DOHH2 (cell line): ENCODE measurements around the gene MYL9.

Experiments
- EZH2phosphoT487 ChIP-seq: fragments of 200-600 bp; sonication (generic); IDR thresholded peaks from 2 replicates; pipeline ENCODE4 v1.6.1; 2017; ENCODE audit warnings: borderline replicate concordance, mild to moderate bottlenecking, antibody characterized with exemption, low read length, moderate library complexity, mixed read lengths
- TF ChIP-seq, protein P1 (sequence below): fragments of 200-600 bp; sonication (generic); IDR thresholded peaks from one replicate; pipeline ENCODE4 v1.5.1; 2014; ENCODE audit warnings: antibody characterized with exemption, mild to moderate bottlenecking, low read depth, low read length; ENCODE audit not compliant: poor library complexity, severe bottlenecking

DNA sequence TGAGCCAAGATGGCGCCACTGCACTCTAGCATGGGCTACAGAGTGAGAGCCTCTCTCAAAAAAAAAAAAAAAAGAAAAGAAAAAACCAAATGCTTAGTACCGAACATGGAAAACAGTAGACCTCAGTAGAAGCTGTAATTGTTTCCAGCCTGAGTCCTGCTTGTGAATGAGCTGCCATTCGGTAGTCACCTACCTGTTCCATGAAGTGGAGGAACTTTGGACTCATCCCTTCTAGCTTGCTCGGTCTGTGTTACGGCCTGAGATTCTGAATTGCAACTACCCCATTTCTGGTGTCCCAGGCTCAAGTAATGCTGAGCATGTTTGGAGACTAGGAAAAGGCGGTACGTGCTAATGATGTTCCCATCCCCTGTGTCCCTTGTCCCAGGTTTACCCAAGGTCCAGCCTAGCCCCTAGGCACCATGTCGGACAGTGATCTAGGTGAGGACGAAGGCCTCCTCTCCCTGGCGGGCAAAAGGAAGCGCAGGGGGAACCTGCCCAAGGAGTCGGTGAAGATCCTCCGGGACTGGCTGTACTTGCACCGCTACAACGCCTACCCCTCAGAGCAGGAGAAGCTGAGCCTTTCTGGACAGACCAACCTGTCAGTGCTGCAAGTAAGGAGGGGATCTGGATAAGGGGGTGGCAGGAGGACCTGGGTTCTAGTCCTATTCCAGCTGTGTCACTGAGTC is 37.2 kb downstream of the MYL9 start:
- TF ChIP-seq, protein P1, sequence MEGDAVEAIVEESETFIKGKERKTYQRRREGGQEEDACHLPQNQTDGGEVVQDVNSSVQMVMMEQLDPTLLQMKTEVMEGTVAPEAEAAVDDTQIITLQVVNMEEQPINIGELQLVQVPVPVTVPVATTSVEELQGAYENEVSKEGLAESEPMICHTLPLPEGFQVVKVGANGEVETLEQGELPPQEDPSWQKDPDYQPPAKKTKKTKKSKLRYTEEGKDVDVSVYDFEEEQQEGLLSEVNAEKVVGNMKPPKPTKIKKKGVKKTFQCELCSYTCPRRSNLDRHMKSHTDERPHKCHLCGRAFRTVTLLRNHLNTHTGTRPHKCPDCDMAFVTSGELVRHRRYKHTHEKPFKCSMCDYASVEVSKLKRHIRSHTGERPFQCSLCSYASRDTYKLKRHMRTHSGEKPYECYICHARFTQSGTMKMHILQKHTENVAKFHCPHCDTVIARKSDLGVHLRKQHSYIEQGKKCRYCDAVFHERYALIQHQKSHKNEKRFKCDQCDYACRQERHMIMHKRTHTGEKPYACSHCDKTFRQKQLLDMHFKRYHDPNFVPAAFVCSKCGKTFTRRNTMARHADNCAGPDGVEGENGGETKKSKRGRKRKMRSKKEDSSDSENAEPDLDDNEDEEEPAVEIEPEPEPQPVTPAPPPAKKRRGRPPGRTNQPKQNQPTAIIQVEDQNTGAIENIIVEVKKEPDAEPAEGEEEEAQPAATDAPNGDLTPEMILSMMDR, result no peak
- TF ChIP-seq EZH2phosphoT487, result no peak
